ENCODE results near the gene CREBBP.

DNA sequence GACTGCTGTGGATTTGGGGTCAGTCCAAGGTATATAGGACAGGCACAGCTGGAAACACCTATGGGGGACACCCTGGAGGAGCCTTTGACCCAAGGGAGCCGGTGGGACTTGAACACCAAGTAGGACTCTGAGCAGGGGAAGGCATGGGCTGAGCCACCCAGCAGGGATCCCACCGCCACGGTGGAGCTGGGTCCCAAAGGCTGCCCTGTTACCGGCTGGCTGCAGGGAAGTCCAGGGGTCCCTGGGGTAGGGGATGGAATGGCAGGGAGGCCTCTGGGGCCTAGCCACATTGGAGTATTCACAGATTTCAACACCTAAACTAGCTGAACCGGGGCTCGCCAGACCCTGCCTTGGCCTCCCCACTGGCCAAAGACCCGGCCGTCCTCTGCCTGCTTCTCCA is 39.7 kb upstream of the CREBBP start:
- TF ChIP-seq POLR2A (IDR thresholded peaks at IDR 0.05) (no peak), CTCF (IDR thresholded peaks at IDR 0.05) (no peak)

Data from suprapubic skin (tissue), 3 donors.